CD4-positive, alpha-beta T cell (primary cell): Measurements from ENCODE around the gene MCRIP1. TPM values are rescaled to one million over a fixed set of nuclear protein-coding genes. Genes with fewer than 3 reads are reported as not detected.

Source experiments
- ATAC-seq: fragments of 200-7000 bp; cut with Tn5 transposase; one replicate; pipeline ENCODE4 v1.10.0; 2022; ENCODE audit warnings: mild to moderate bottlenecking; ENCODE audit not compliant: poor library complexity
- CTCF ChIA-PET: fragments of 350-600 bp; sonication (Branson Sonifier 250); formaldehyde crosslinking; loops from one replicate; lab custom pipeline; 2021; ENCODE audit warnings: antibody characterized with exemption, inconsistent platforms; lab: Charles Lee
- POLR2A ChIA-PET: fragments of 350-600 bp; sonication (Branson Sonifier 250); formaldehyde crosslinking; loops from one replicate; lab custom pipeline; 2021; ENCODE audit warnings: antibody characterized with exemption, inconsistent platforms; lab: Charles Lee
- DNase-seq, 14 experiments: peaks; one replicate each; pipeline ENCODE4 v3.0.0-alpha.2; 2013 to 2020; ENCODE audit warnings: mixed read lengths in 2 of 14
- H3K27ac ChIP-seq, 2 donors: one replicate each; pipeline versions ENCODE4 v1.5.1 to v1.7.0; 2013; ENCODE audit warnings: low read length in 2 of 2, low read depth in 1 of 2, mild to moderate bottlenecking in 1 of 2
- H3K27me3 ChIP-seq, 2 experiments: 1 replicate in 1 of 2; 2 replicates in 1 of 2; pipeline versions ENCODE4 v1.6.1 to v1.7.0; 2013; ENCODE audit warnings: low read length in 2 of 2, control low read depth in 1 of 2, mild to moderate bottlenecking in 1 of 2, moderate library complexity in 1 of 2; ENCODE audit not compliant: insufficient read depth in 2 of 2, control insufficient read depth in 1 of 2
- H3K36me3 ChIP-seq: one replicate; pipeline ENCODE4 v1.6.1; 2013; ENCODE audit warnings: low read length, control low read depth; ENCODE audit not compliant: insufficient read depth
- H3K4me1 ChIP-seq: one replicate; pipeline ENCODE4 v1.6.1; 2013; ENCODE audit warnings: low read length, control low read depth; ENCODE audit not compliant: insufficient read depth
- H3K4me3 ChIP-seq: one replicate; pipeline ENCODE4 v1.5.1; 2013; ENCODE audit warnings: mild to moderate bottlenecking, low read length, moderate library complexity
- H3K9me3 ChIP-seq, 2 experiments: 1 replicate in 1 of 2; 2 replicates in 1 of 2; pipeline versions ENCODE4 v1.6.1 to v1.7.0; 2013; ENCODE audit warnings: low read length in 2 of 2, mild to moderate bottlenecking in 2 of 2, control low read depth in 1 of 2, moderate library complexity in 1 of 2; ENCODE audit not compliant: control insufficient read depth in 1 of 2, insufficient read depth in 1 of 2
- H3K27ac Mint-ChIP-seq: one replicate; pipeline ENCODE4 v1.8.0; 2020; ENCODE audit warnings: mixed read lengths
- H3K27me3 Mint-ChIP-seq: one replicate; pipeline ENCODE4 v1.8.0; 2021; ENCODE audit warnings: mixed read lengths
- H3K36me3 Mint-ChIP-seq: one replicate; pipeline ENCODE4 v1.8.0; 2021; ENCODE audit warnings: low read depth, mixed read lengths
- H3K4me1 Mint-ChIP-seq: one replicate; pipeline ENCODE4 v1.8.0; 2021; ENCODE audit warnings: low read depth, mixed read lengths
- H3K4me3 Mint-ChIP-seq: one replicate; pipeline ENCODE4 v1.8.0; 2020; ENCODE audit warnings: mild to moderate bottlenecking, mixed read lengths
- H3K9me3 Mint-ChIP-seq: one replicate; pipeline ENCODE4 v1.8.0; 2020; ENCODE audit warnings: mixed read lengths
- CTCF ChIP-seq: fragments of 200-600 bp; IDR thresholded peaks from one replicate; pipeline ENCODE4 v1.8.0; 2022; ENCODE audit warnings: antibody characterized with exemption, mild to moderate bottlenecking
- intact Hi-C, 2 experiments: fragments of 100-400 bp; cut with DNase I in 1 of 2; cut with micrococcal nuclease in 1 of 2; formaldehyde crosslinking; loops; one replicate each; pipeline versions ENCODE4 v1.15.1 to v1.9.0; 2023 to 2025; cut with DNase I, micrococcal nuclease
- total RNA-seq, 174 experiments: library from RNA in 2 of 174; stranded (reverse) in 2 of 174; gene quantifications; one replicate each; pipeline ENCODE4 v1.2.3 and lab custom pipeline; 2021 to 2026

The MCRIP1 gene
- total RNA-seq, 2 experiments from 2014 or later, result 36.9 to 37.7 TPM

GRCh38 chr17:81849457-81849856 lies 16.4 kb upstream of the MCRIP1 start:
- Histone ChIP-seq H3K27ac (no peak overlapping the region), H3K4me1 (no peaks in the 10 kb centered on the region), H3K36me3 (peaks cover 67% of the 10 kb centered on the region), H3K9me3 (peaks cover 0 to 4% of the 10 kb centered on the region in 2 experiments), H3K27me3 (no peaks in the 10 kb centered on the region), H3K4me3 (no peak overlapping the region)
- DNase-seq, result no peak
- Mint-ChIP-seq H3K9me3 (no peaks in the 10 kb centered on the region), H3K4me1 (no peaks in the 10 kb centered on the region), H3K27me3 (no peaks in the 10 kb centered on the region), H3K27ac (no peak overlapping the region), H3K4me3 (no peak overlapping the region), H3K36me3 (peaks cover 46% of the 10 kb centered on the region)
- ChIA-PET CTCF (no interaction called here), POLR2A (no interaction called here)
- no peak for TF ChIP-seq CTCF
- no peak for ATAC-seq
- intact Hi-C loops, result no loop called here

GRCh38 chr17:81846743-81847689 lies 13.9 kb upstream of the MCRIP1 start:
- POLR2A ChIA-PET, result interaction anchor here (0.5 kb wide), 1 partner anchor 180 kb away, joined by 3 read pairs; the partner anchor contains the start of gene CCDC137
- TF ChIP-seq CTCF, result no peak
- no peak overlapping the region for H3K4me3 ChIP-seq
- Mint-ChIP-seq H3K27ac (no peak overlapping the region), H3K4me1 (no peaks in the 10 kb centered on the region), H3K27me3 (no peaks in the 10 kb centered on the region), H3K4me3 (no peak overlapping the region), H3K36me3 (peaks cover 39% of the 10 kb centered on the region), H3K9me3 (no peaks in the 10 kb centered on the region)
- ATAC-seq, result no peak
- peaks cover 64% of the 10 kb centered on the region for H3K36me3 ChIP-seq
- no peak for DNase-seq
- H3K9me3 ChIP-seq, result peaks cover 0 to 16% of the 10 kb centered on the region in 2 experiments
- no peak overlapping the region for H3K27ac ChIP-seq
- CTCF ChIA-PET, result no interaction called here
- H3K4me1 ChIP-seq, result no peaks in the 10 kb centered on the region
- no peaks in the 10 kb centered on the region for H3K27me3 ChIP-seq
- intact Hi-C loops, result no loop called here

GRCh38 chr17:81845881-81846742 lies 13.0 kb upstream of the MCRIP1 start:
- ChIA-PET CTCF (interaction anchor here (1.1 kb wide), 1 partner anchor 9 kb away, joined by 3 read pairs; no protein-coding TSS in a partner anchor), POLR2A (no interaction called here)
- Histone ChIP-seq H3K9me3 (peaks cover 0 to 16% of the 10 kb centered on the region in 2 experiments), H3K36me3 (peaks cover 55% of the 10 kb centered on the region), H3K27ac (no peak overlapping the region), H3K27me3 (no peaks in the 10 kb centered on the region), H3K4me3 (no peak overlapping the region), H3K4me1 (no peaks in the 10 kb centered on the region)
- intact Hi-C loops, result no loop called here
- Mint-ChIP-seq H3K4me1 (no peaks in the 10 kb centered on the region), H3K36me3 (peaks cover 30% of the 10 kb centered on the region), H3K27me3 (no peaks in the 10 kb centered on the region), H3K27ac (no peak overlapping the region), H3K9me3 (no peaks in the 10 kb centered on the region), H3K4me3 (no peak overlapping the region)
- DNase-seq, result no peak
- no peak for ATAC-seq
- TF ChIP-seq CTCF, result no peak
